Naive thymus-derived CD8-positive, alpha-beta T cell (primary cell): ENCODE data around the gene BMPER. TPM values are rescaled to one million over a fixed set of nuclear protein-coding genes. Genes with fewer than 3 reads are reported as not detected.

Source experiments
- ATAC-seq, 2 donors: fragments of 150-1000 bp; cut with Tn5 transposase in 1 of 2; sonication (Bioruptor Pico), chemical (Tn5 transposase) in 1 of 2; 1 replicate in 1 of 2; 2 replicates in 1 of 2; pipeline ENCODE4 v1.10.0; 2021; ENCODE audit warnings: mild to moderate bottlenecking in 2 of 2, moderate library complexity in 2 of 2
- POLR2A ChIA-PET: fragments of 350-600 bp; sonication (Branson Sonifier 250); formaldehyde crosslinking; loops from one replicate; lab custom pipeline; 2021; ENCODE audit warnings: antibody characterized with exemption; lab: Charles Lee
- DNase-seq, 10 donors: peaks; one replicate each; pipeline versions ENCODE4 v3.0.0 to v3.0.0-alpha.2; 2020 to 2022
- H3K27ac Mint-ChIP-seq, 10 donors: one replicate each; pipeline ENCODE4 v1.8.0; 2020 to 2022; ENCODE audit warnings: mild to moderate bottlenecking in 10 of 10, mixed read lengths in 10 of 10, moderate library complexity in 4 of 10, inconsistent platforms in 1 of 10
- H3K27me3 Mint-ChIP-seq, 5 donors: one replicate each; pipeline ENCODE4 v1.8.0; 2021 to 2022; ENCODE audit warnings: mixed read lengths in 5 of 5
- H3K36me3 Mint-ChIP-seq, 3 donors: one replicate each; pipeline ENCODE4 v1.8.0; 2020 to 2022; ENCODE audit warnings: mixed read lengths in 3 of 3, mild to moderate bottlenecking in 2 of 3, inconsistent platforms in 1 of 3
- H3K4me1 Mint-ChIP-seq, 4 donors: one replicate each; pipeline ENCODE4 v1.8.0; 2021 to 2022; ENCODE audit warnings: mixed read lengths in 4 of 4
- H3K4me3 Mint-ChIP-seq, 10 donors: one replicate each; pipeline ENCODE4 v1.8.0; 2020 to 2022; ENCODE audit warnings: mild to moderate bottlenecking in 10 of 10, mixed read lengths in 10 of 10, moderate library complexity in 6 of 10, inconsistent platforms in 1 of 10
- H3K9me3 Mint-ChIP-seq, 9 donors: one replicate each; pipeline ENCODE4 v1.8.0; 2020 to 2022; ENCODE audit warnings: mixed read lengths in 9 of 9, mild to moderate bottlenecking in 3 of 9, inconsistent platforms in 1 of 9, moderate library complexity in 1 of 9
- polyA plus RNA-seq, 3 donors: library from polyadenylated mRNA; unstranded; fragments of 300-500 nt; fragmentation: Illumina TruSeq; gene quantifications; one replicate each; pipeline ENCODE4 v1.2.3, GENCODE V29; 2021
- total RNA-seq, 8 experiments: library from RNA in 2 of 8; stranded (reverse) in 2 of 8; gene quantifications; one replicate each; pipeline ENCODE4 v1.2.3 and lab custom pipeline; 2021 to 2026

The BMPER gene
- total and polyA plus RNA-seq, 5 experiments from 2014 or later, result not detected

- no peak for DNase-seq
- peaks cover 0 to 6% (median 0%) of the 10 kb centered on the region in 9 donors for H3K9me3 Mint-ChIP-seq
- peaks cover 0 to 4% (median 0%) of the 10 kb centered on the region in 3 donors for H3K36me3 Mint-ChIP-seq
- no peak overlapping the region for H3K27ac Mint-ChIP-seq
- H3K4me1 Mint-ChIP-seq, result no peaks in the 10 kb centered on the region
- no peak overlapping the region for H3K4me3 Mint-ChIP-seq
- POLR2A ChIA-PET, result no interaction called here
- H3K27me3 Mint-ChIP-seq, result peaks cover 0 to 9% (median 6%) of the 10 kb centered on the region in 5 donors
- ATAC-seq, result no peak
These were observed 165.4 kb downstream of the BMPER start for GRCh38 chr7:34070511-34071323.

GRCh38 chr7:34073676-34074075 is 168.3 kb downstream of the BMPER start:
- Mint-ChIP-seq H3K4me1 (no peaks in the 10 kb centered on the region), H3K4me3 (no peak overlapping the region), H3K36me3 (peaks cover 0 to 4% (median 0%) of the 10 kb centered on the region in 3 donors), H3K27me3 (peaks cover 0 to 9% (median 6%) of the 10 kb centered on the region in 5 donors), H3K27ac (no peak overlapping the region), H3K9me3 (peaks cover 0 to 6% (median 0%) of the 10 kb centered on the region in 9 donors)
- POLR2A ChIA-PET, result interaction anchor here (0.5 kb wide), 1 partner anchor 1443 kb away, joined by 3 read pairs; no protein-coding TSS in a partner anchor
- ATAC-seq (no peak), DNase-seq (no peak)

- Mint-ChIP-seq H3K27ac (no peak overlapping the region), H3K9me3 (peaks cover 0 to 6% (median 0%) of the 10 kb centered on the region in 9 donors), H3K4me1 (no peaks in the 10 kb centered on the region), H3K4me3 (no peak overlapping the region), H3K36me3 (peaks cover 0 to 4% (median 0%) of the 10 kb centered on the region in 3 donors), H3K27me3 (peaks cover 0 to 9% (median 9%) of the 10 kb centered on the region in 5 donors)
- DNase-seq (no peak), ATAC-seq (no peak)
- POLR2A ChIA-PET, result no interaction called here
These were observed 169.1 kb downstream of the BMPER start for GRCh38 chr7:34074421-34074820.

GRCh38 chr7:34075523-34076370 is 170.4 kb downstream of the BMPER start:
- no peak for ATAC-seq
- no peak for DNase-seq
- no peak overlapping the region for H3K27ac Mint-ChIP-seq
- H3K4me3 Mint-ChIP-seq, result no peak overlapping the region
- H3K9me3 Mint-ChIP-seq, result peaks cover 0 to 6% (median 0%) of the 10 kb centered on the region in 9 donors
- POLR2A ChIA-PET, result no interaction called here
- peaks cover 0 to 4% (median 0%) of the 10 kb centered on the region in 3 donors for H3K36me3 Mint-ChIP-seq
- peaks cover 0 to 10% (median 9%) of the 10 kb centered on the region in 5 donors for H3K27me3 Mint-ChIP-seq
- no peaks in the 10 kb centered on the region for H3K4me1 Mint-ChIP-seq

GRCh38 chr7:34077168-34077567 is 171.8 kb downstream of the BMPER start:
- DNase-seq (no peak), ATAC-seq (no peak)
- peaks cover 0 to 6% (median 0%) of the 10 kb centered on the region in 9 donors for H3K9me3 Mint-ChIP-seq
- no peak overlapping the region for H3K27ac Mint-ChIP-seq
- H3K27me3 Mint-ChIP-seq, result peaks cover 0 to 10% (median 6%) of the 10 kb centered on the region in 5 donors
- no peaks in the 10 kb centered on the region for H3K4me1 Mint-ChIP-seq
- no peak overlapping the region for H3K4me3 Mint-ChIP-seq
- no peaks in the 10 kb centered on the region for H3K36me3 Mint-ChIP-seq
- POLR2A ChIA-PET, result no interaction called here

- no peaks in the 10 kb centered on the region for H3K36me3 Mint-ChIP-seq
- POLR2A ChIA-PET, result no interaction called here
- no peak overlapping the region for H3K4me3 Mint-ChIP-seq
- H3K27ac Mint-ChIP-seq, result no peak overlapping the region
- peaks cover 0 to 4% (median 0%) of the 10 kb centered on the region in 9 donors for H3K9me3 Mint-ChIP-seq
- H3K27me3 Mint-ChIP-seq, result peaks cover 0 to 4% (median 3%) of the 10 kb centered on the region in 5 donors
- ATAC-seq, result no peak
- no peaks in the 10 kb centered on the region for H3K4me1 Mint-ChIP-seq
- DNase-seq, result no peak
These were observed 173.5 kb downstream of the BMPER start for GRCh38 chr7:34078864-34079263.

GRCh38 chr7:34080513-34080912 is 175.2 kb downstream of the BMPER start:
- H3K27me3 Mint-ChIP-seq, result peaks cover 0 to 4% (median 0%) of the 10 kb centered on the region in 5 donors
- H3K27ac Mint-ChIP-seq, result no peak overlapping the region
- DNase-seq, result no peak
- H3K36me3 Mint-ChIP-seq, result no peaks in the 10 kb centered on the region
- H3K9me3 Mint-ChIP-seq, result peaks cover 0 to 4% (median 0%) of the 10 kb centered on the region in 9 donors
- no peaks in the 10 kb centered on the region for H3K4me1 Mint-ChIP-seq
- ATAC-seq, result no peak
- H3K4me3 Mint-ChIP-seq, result no peak overlapping the region
- POLR2A ChIA-PET, result no interaction called here

GRCh38 chr7:34081935-34082334 is 176.6 kb downstream of the BMPER start:
- Mint-ChIP-seq H3K27me3 (peaks cover 0 to 4% (median 0%) of the 10 kb centered on the region in 5 donors), H3K27ac (no peak overlapping the region), H3K4me1 (no peaks in the 10 kb centered on the region), H3K9me3 (peaks cover 0 to 4% (median 0%) of the 10 kb centered on the region in 9 donors), H3K36me3 (no peaks in the 10 kb centered on the region), H3K4me3 (no peak overlapping the region)
- ATAC-seq (no peak), DNase-seq (no peak)
- POLR2A ChIA-PET, result no interaction called here

- no peaks in the 10 kb centered on the region for H3K4me1 Mint-ChIP-seq
- H3K27me3 Mint-ChIP-seq, result peaks cover 0 to 4% (median 0%) of the 10 kb centered on the region in 5 donors
- DNase-seq (no peak), ATAC-seq (no peak)
- H3K27ac Mint-ChIP-seq, result no peak overlapping the region
- H3K4me3 Mint-ChIP-seq, result no peak overlapping the region
- H3K9me3 Mint-ChIP-seq, result peaks cover 0 to 4% (median 0%) of the 10 kb centered on the region in 9 donors
- POLR2A ChIA-PET, result no interaction called here
- no peaks in the 10 kb centered on the region for H3K36me3 Mint-ChIP-seq
These were observed 178.1 kb downstream of the BMPER start for GRCh38 chr7:34083440-34083839.

- no peak for ATAC-seq
- H3K36me3 Mint-ChIP-seq, result no peaks in the 10 kb centered on the region
- POLR2A ChIA-PET, result no interaction called here
- DNase-seq, result no peak
- H3K9me3 Mint-ChIP-seq, result peaks cover 0 to 4% (median 0%) of the 10 kb centered on the region in 9 donors
- H3K4me1 Mint-ChIP-seq, result no peaks in the 10 kb centered on the region
- no peak overlapping the region for H3K4me3 Mint-ChIP-seq
- H3K27me3 Mint-ChIP-seq, result no peaks in the 10 kb centered on the region
- H3K27ac Mint-ChIP-seq, result no peak overlapping the region
These were observed 179.3 kb downstream of the BMPER start for GRCh38 chr7:34084651-34085050.

GRCh38 chr7:34086064-34086463 is 180.7 kb downstream of the BMPER start:
- Mint-ChIP-seq H3K4me3 (no peak overlapping the region), H3K36me3 (no peaks in the 10 kb centered on the region), H3K9me3 (peaks cover 0 to 4% (median 0%) of the 10 kb centered on the region in 9 donors), H3K27me3 (no peaks in the 10 kb centered on the region), H3K4me1 (no peaks in the 10 kb centered on the region), H3K27ac (no peak overlapping the region)
- no peak for ATAC-seq
- DNase-seq, result no peak
- POLR2A ChIA-PET, result no interaction called here

- Mint-ChIP-seq H3K9me3 (peaks cover 0 to 4% (median 0%) of the 10 kb centered on the region in 9 donors), H3K36me3 (no peaks in the 10 kb centered on the region), H3K27me3 (peaks cover 0 to 1% (median 0%) of the 10 kb centered on the region in 5 donors), H3K4me1 (no peaks in the 10 kb centered on the region), H3K4me3 (no peak overlapping the region), H3K27ac (no peak overlapping the region)
- ATAC-seq (no peak), DNase-seq (no peak)
- POLR2A ChIA-PET, result no interaction called here
These were observed 181.6 kb downstream of the BMPER start for GRCh38 chr7:34086981-34087380.
